HG03095 (cell line): Measurements from ENCODE around the gene PRSS33.

ENCODE experiments used
- ATAC-seq: cut with Tn5 transposase; IDR thresholded peaks from one replicate; pipeline ENCODE4 v1.9.1; 2021; ENCODE audit warnings: moderate library complexity; ENCODE audit not compliant: unreplicated experiment

PRSS33 gene

DNA sequence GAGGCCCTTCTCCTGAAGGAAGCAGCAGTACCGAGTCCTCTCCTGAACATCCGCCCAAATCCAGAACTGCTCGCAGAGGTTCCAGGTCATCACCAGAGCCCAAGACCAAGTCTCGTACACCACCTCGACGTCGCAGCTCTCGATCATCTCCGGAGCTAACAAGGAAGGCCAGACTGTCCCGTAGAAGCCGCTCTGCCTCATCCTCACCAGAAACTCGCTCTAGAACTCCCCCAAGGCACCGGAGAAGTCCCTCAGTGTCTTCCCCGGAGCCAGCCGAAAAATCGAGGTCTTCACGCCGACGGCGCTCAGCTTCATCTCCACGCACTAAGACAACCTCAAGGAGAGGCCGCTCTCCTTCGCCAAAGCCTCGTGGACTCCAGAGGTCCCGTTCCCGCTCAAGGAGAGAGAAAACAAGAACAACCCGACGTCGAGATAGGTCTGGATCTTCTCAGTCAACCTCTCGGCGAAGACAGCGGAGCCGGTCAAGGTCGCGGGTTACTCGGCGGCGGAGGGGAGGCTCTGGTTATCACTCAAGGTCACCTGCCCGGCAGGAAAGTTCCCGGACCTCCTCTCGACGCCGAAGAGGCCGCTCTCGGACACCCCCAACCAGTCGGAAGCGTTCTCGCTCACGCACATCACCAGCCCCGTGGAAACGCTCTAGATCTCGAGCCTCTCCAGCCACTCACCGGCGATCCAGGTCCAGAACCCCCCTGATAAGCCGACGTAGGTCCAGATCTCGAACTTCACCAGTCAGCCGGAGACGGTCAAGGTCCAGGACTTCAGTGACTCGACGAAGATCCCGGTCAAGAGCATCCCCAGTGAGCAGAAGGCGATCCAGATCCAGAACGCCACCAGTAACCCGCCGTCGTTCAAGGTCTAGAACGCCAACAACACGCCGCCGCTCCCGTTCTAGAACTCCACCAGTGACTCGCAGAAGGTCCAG is 21.6 kb downstream of the PRSS33 start:
- ATAC-seq, result no peak

DNA sequence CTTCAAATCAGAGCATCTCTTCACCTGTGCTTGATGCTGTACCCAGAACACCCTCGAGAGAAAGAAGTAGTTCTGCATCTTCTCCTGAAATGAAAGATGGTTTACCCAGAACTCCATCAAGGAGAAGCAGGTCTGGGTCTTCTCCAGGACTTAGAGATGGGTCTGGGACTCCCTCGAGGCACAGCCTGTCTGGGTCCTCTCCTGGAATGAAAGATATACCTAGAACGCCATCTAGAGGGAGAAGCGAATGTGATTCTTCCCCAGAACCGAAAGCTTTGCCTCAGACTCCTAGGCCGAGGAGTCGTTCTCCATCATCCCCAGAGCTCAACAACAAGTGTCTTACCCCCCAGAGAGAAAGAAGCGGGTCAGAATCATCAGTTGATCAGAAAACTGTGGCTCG is 22.6 kb downstream of the PRSS33 start:
- no peak for ATAC-seq

DNA sequence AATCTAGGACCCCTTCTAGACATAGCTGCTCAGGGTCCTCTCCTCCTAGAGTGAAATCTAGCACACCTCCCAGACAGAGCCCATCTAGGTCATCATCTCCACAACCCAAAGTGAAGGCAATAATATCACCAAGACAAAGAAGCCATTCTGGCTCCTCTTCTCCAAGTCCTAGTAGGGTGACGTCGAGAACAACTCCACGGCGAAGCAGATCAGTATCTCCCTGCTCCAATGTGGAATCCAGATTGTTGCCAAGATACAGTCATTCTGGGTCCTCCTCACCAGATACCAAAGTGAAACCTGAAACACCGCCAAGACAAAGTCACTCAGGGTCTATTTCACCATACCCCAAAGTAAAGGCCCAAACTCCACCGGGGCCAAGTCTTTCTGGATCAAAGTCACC is 24.2 kb downstream of the PRSS33 start:
- no peak for ATAC-seq

DNA sequence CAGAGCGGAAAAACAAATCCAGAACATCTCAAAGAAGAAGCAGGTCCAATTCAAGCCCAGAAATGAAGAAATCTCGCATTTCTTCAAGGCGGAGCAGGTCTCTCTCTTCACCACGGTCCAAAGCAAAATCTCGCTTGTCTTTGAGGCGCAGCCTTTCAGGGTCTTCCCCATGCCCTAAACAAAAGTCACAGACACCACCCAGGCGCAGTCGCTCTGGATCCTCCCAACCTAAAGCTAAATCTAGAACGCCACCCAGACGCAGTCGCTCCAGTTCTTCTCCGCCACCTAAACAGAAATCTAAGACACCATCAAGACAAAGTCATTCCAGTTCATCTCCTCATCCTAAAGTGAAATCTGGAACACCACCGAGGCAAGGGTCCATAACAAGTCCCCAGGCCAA is 24.6 kb downstream of the PRSS33 start:
- no peak for ATAC-seq

DNA sequence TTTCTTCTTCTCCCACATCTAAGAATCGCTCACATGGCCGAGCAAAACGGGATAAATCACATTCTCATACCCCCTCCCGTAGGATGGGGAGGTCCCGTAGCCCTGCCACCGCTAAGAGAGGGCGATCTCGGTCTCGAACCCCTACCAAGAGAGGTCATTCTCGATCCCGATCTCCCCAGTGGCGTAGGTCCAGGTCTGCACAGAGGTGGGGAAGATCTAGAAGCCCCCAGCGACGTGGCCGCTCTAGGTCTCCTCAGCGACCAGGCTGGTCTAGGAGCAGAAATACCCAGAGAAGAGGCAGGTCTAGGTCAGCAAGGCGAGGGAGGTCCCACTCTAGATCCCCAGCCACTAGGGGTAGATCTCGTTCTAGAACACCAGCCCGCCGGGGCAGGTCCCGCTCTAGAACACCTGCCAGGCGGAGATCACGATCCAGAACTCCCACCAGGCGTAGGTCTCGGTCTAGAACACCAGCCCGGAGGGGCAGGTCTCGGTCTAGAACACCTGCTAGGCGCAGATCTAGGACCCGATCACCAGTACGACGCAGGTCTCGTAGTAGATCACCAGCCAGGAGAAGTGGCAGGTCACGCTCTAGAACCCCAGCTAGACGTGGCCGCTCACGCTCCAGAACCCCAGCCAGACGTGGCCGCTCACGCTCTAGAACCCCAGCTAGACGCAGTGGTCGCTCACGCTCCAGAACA is 25.3 kb downstream of the PRSS33 start:
- no peak for ATAC-seq

DNA sequence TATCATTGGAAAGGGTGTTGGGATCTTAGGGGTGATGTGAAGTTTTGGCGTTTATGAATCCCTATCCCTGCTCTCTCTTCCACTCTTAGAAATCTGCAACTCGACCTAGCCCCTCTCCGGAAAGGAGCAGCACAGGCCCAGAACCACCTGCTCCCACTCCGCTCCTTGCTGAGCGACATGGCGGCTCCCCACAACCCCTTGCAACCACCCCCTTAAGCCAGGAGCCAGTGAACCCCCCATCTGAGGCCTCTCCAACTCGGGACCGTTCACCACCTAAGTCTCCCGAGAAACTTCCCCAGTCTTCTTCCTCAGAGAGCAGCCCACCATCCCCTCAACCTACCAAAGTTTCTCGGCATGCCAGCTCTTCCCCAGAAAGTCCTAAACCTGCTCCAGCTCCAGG is 25.9 kb downstream of the PRSS33 start:
- no peak for ATAC-seq

DNA sequence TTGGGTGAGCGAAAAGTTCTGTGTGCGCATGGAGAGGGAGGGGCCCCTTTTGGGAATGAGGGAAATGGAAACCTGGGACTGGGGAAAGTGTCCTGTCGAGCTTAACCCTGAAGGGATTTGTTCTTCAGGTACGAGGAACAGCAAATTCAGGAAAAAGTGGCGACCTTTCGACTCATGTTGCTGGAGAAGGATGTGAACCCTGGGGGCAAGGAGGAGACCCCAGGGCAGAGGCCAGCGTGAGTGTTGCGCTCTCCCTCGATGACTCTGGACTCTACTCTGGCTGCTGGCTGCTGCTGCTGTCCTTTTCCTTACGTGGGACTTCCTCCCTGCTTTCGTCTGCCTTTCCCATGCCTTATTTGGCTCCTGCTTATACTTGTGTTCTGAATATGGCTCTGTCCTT is 30.0 kb downstream of the PRSS33 start:
- no peak for ATAC-seq

DNA sequence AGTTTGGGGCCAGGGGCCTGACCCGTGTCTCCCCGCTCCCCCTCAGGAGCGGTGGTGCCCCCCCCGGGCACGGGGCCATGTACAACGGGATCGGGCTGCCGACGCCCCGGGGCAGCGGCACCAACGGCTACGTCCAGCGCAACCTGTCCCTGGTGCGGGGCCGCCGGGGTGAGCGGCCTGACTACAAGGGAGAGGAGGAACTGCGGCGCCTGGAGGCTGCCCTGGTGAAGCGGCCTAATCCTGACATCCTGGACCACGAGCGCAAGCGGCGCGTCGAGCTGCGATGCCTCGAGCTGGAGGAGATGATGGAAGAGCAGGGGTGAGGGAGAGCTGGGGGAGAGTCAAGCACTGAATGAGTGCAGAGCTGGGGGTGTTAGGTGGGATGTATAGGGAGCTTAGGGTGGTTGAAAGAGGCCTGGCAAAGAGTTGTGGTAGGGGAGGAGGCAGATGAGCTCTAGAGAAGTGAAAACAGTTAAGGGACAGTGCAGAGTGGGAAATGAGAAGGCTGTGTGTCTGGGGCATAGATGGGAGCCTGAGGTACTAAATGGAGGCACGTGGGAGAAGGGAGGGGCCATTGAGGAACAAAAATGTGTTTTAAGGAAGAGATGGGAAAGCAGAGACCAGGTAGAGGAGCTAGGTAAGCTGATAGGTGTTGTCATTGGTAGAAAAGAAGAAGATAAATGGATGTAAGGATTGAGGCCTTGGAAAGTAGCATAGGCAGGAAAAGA is 30.9 kb downstream of the PRSS33 start:
- ATAC-seq, result no peak

DNA sequence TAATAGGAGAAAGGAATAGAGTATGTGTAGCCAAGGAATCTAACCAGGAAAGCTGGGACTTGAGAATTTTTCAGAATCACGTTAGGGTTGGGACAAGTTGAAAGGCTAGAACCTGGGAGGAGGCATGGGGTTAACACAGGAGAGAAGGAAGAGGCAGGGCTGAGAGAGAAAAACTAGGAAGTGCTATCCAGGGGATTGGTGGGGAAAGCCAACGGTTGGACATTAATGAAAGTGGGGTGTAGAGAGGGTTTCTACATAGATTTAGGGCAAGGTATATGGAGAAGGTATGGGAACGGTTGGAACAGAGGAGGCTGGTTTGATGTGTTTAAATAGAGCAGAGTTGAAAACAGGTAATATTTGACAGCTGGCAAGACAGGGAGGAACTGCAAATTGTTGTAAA is 32.2 kb downstream of the PRSS33 start:
- no peak for ATAC-seq

DNA sequence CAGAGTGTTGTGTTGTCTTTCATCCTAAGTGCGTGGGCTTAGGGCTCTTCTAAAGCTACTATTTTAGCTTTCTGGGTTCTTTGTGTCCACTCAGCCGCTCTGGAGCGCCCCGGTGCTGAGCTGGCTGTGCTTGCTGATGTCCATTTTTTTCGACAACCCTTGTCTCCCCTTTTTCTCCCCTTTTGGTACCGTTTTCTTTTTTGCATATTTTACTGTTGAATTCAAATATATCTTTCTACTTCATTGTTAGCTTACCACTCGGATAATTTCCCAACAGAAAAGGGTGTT is 33.7 kb downstream of the PRSS33 start:
- ATAC-seq, result no peak

DNA sequence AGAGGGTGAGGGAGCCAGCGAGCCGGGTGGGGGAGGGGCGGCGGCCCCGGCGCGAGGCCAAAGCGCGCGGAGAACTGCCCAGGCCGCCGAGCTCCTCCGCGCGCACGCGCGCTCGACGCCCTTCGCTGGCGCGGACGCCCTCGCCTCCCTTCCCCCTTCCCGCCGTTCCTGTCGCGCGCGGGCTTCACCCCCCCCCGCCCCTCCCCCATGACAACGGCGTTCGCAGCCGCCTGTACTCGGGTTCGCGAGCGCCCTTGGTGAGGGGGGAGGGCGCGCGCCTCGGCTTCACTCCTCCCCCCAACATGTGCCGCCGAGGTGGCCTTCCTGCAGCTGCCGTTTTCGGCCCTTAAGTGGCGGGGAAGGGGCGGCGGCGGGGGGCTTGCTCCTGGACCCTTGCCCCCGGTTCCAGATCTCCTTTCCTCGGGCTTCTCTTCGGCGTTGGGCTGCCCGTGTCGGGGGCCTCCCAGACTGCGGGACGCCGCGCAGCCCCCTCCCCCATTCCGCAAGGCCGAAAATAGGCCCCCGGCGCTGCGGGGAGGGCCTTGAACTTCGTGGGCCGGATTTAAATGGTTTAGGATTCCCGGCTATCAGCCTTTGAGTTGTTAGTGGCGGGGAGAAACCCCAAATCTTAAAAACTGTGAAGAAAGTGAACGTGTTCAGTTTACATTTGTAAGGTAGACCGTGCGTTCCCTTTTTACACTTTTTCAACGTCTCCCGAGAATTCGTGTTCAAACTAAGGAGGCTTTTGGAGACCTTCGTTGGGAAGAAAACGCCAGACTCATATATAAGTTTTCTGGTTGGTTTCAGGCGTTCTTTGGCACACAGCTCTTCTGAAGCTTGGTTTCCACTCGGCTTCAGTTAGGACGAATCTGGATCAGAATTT is 34.3 kb downstream of the PRSS33 start:
- peak; percentile 28 for ATAC-seq

DNA sequence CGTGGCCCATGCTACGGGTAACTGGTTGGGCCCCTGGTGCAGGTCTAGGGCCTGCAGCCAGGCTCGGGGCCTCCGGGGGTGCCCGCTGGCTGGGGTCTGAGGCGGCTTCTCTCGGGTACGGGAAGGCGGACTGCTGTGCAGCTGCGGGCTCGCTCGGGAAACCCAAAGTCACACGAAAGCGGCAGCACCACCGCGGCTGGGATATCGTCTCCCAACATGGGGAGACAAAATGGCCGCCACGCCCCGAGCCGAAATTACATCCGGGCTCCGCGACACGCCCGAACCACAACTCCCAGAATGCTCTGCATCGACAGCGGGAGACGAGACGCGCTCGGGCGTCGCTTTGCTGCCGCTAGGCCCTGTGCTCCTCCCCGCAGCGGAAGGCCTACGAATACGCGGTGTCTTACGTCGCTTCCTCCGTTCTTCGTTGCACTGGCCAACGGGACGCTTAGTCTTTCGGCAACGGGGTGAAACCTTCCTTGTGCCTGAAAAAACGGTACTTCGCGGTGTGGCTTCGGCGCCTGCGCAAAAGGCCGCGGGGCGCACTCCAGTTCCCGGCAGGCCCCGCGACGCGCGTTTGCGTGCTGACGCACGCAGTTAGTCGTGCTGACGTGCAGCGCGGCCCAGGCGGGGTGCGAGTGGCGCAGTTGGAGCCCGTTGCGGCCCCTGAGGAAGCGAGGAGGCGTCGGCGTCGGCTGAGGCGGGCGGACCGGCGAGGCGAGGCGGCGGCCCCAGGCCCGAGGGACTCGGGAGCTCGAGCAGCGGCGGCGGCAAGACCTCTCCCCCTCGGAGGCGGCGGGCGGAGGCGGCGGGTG is 35.1 kb downstream of the PRSS33 start, which contains the start of gene SRRM2:
TSS of gene SRRM2 (plus strand) at position 604 of the 815 bp plus-strand sequence. CDS start 3,727 bp downstream, outside the sequence.
- ATAC-seq, result peak; percentile 70

DNA sequence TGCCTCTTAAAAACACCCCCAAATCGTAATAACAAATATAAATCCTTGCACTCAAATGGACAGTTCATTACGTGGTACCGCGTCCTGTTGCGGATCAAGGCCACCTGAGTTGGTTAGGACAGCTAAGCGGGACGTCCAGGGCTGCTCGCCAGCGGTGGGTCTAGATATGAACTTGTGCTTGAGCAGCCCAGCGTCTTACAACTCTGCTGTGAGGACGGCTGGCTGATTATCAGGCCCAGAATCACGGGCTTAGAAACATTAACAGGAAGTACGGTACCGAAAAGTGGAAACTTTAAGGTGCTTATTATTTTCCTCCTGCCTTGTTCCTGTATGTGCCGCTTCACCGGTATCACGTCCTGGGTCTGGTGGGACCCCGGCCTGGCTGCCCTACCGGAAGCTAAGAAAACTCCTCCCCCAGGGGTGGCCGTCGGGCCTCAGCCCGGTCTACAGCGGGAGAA is 35.8 kb downstream of the PRSS33 start:
- ATAC-seq, result peak; percentile 4

DNA sequence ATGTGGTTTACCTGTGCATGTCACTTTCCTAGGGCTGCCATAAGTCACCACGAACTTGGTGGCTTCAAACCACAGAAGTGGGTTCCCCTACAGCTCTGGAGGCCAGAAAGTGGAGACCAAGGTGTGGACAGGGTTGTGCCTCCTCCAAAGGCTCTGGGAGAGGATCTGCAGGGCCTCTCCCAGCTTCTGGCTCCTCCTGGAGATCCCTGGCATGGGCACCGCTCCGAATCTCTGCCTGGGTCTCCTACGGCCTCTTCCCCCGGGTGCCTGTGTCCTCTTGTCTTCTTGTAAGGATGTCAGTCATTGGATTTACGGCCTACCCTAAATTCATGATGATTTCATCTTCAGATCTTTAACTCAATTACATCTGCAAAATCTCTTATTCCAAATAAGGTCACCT is 37.4 kb downstream of the PRSS33 start:
- no peak for ATAC-seq

DNA sequence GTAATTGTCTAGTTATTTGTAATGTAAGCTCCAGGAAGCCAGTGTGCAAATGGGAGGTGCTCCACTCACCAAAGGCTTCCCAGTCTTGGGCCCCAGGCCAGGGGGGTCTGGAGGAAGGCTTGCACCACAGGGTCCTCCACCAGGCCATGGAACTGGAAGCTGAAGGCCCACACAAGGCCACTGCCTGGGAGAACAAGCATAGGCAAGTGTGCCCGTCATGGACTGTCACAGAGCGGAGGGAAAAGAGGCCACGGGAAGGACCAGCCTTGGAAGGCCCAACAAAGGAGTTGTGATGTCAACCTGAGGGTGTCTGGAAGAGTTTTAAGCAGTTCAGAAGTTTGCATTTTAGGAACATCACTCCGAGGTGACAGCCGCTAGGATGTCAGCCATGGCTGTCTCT is 37.9 kb downstream of the PRSS33 start:
- ATAC-seq, result no peak

DNA sequence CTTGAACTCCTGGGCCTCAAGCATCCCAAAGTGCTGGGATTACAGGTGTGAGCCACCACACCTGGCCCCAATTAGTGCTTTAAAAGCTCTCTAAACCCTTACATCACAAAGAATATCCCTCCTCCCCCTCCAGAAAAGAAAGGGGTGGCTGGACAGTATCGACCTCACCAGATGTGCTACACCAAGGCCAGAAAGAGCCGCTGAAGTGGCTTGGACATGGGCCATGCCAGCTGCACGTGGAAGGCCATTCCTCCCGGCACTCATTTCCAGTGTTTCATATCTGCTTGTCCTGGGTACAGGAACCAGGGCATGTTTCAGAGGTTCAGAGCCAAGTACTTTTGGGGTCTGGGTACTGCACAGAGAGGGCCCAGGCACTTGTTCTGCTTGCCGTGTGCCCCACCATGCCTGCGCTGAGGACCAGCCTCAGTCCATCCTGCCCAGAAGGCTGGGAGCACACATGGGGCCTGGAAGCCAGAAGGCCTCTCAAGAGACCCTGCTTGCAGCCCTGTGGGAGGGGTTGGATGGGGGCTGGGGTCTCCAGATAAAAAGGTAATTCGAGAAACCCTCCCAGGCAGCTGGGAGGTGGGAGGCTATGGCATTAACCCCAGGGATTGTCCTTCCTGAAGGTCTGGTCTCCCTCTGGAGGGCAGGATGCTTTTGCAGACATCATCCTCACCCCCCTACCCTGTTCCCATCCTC is 38.5 kb downstream of the PRSS33 start:
- no peak for ATAC-seq

DNA sequence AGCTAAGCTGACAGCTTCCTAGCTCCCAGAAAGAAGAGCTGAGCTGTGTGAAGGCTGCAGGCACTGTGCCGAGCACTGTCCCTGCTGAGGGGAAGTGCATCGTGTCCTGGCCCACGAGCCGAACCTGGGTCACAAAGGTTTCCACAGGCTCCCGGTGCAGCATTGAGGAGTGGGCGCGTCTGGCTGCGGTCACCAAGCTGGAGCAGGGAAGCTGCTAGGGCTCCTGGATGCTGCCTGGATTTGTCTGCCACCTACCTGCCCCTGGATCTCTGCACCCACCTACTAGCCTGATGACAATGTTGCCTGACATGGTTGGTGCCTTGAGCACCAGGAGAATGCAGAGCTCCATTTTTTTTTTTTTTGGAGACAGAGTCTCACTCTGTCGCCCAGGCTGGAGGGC is 41.4 kb downstream of the PRSS33 start:
- no peak for ATAC-seq

DNA sequence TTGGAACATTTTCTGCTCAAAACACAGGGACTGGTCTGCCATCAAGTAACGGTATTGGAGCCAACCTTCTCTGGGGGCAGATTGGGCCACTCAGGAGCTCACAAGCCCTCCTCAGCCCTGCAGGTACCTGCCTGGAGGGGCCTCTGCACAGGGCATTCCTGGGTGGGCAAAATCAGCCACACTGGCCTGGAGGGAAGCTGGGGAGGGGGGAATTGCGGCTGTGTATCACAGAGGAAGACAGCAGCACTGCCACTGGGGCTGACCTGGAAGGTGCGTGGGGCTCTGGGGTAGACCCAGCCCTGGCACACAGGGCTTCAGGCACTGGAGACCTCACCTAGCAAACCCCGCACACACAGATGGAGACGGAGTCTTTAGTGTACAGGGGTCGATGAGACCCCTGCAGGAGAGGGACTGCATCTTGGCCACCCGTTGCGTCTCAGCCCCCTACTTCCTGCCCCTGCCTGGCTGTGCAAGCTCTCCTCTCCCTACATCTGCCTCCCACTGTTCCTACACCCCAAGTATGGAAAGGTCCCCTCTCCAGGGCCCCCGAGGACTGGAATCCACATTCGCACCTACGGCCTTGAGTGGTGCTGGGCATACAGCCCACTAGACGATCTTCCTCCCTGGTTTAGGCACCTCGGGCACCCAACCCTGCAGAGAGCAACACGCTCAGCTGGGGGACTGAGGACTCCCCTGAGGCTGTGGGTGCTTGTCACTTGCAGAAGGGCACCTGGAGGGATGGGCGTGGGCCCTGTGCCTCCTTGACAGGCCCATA is 42.1 kb downstream of the PRSS33 start:
- no peak for ATAC-seq
